Tibial nerve (tissue), 4 donors: ENCODE results near the gene HRAS. TPM values are rescaled to one million over a fixed set of nuclear protein-coding genes. Genes with fewer than 3 reads are reported as not detected.

Source experiments
- DNase-seq, 2 donors: peaks; one replicate each; pipeline ENCODE4 v3.0.0-alpha.2; 2019; ENCODE audit warnings: low spot score in 2 of 2
- H3K27ac ChIP-seq, 4 donors: fragments of 200-600 bp; sonication (generic) in 3 of 4; one replicate each; pipeline ENCODE4 v1.5.1; 2017 to 2019; ENCODE audit warnings: mild to moderate bottlenecking in 1 of 4
- H3K27me3 ChIP-seq, 2 donors: fragments of 200-600 bp; sonication (generic) in 1 of 2; one replicate each; pipeline versions ENCODE4 v1.5.1 to v1.6.0; 2017 to 2019
- H3K36me3 ChIP-seq, 3 donors: fragments of 200-600 bp; sonication (generic); one replicate each; pipeline ENCODE4 v1.5.1; 2018 to 2019
- H3K4me1 ChIP-seq, 4 donors: fragments of 200-600 bp; sonication (generic) in 3 of 4; one replicate each; pipeline ENCODE4 v1.5.1; 2017 to 2019
- H3K4me3 ChIP-seq, 4 donors: fragments of 200-600 bp; sonication (generic) in 3 of 4; one replicate each; pipeline ENCODE4 v1.5.1; 2017 to 2019; ENCODE audit warnings: mild to moderate bottlenecking in 1 of 4, moderate library complexity in 1 of 4
- H3K9me3 ChIP-seq, 4 donors: fragments of 200-600 bp; sonication (generic) in 3 of 4; one replicate each; pipeline ENCODE4 v1.5.1; 2017 to 2019
- CTCF ChIP-seq, 5 experiments: fragments of 200-600 bp in 3 of 5; fragments of 450-650 bp in 2 of 5; sonication (generic) in 3 of 5; IDR thresholded peaks; one replicate each; pipeline ENCODE4 v1.5.1; 2016 to 2019; ENCODE audit warnings: antibody characterized with exemption in 5 of 5, mild to moderate bottlenecking in 3 of 5, moderate library complexity in 2 of 5
- EP300 ChIP-seq, 2 donors: sonication (generic); formaldehyde crosslinking; IDR thresholded peaks; one replicate each; pipeline ENCODE4 v1.6.1; 2017; ENCODE audit warnings: antibody characterized with exemption in 2 of 2, mild to moderate bottlenecking in 1 of 2
- POLR2A ChIP-seq, 2 donors: fragments of 450-650 bp; IDR thresholded peaks; one replicate each; pipeline ENCODE4 v1.6.1; 2017; ENCODE audit warnings: antibody characterized with exemption in 2 of 2, mild to moderate bottlenecking in 2 of 2, moderate library complexity in 2 of 2
- WGBS, 2 donors: methylation state at CpG; one replicate each; pipeline ENCODE4 v1.1.5; 2018; 5-methylcytosine and 5-hydroxymethylcytosine counted together
- total RNA-seq, 4 donors: library from RNA; depleted of rRNA; stranded (reverse); fragments of >200 nt; gene quantifications; one replicate each; pipeline ENCODE4 v1.1.0, GENCODE V29; 2016

HRAS gene
- total RNA-seq, 4 donors from 2014 or later, result 64.3 to 71.1 (median 68.1) TPM

GRCh38 chr11:496834-497564, 38.4 kb downstream of the HRAS start:
- WGBS, 2 donors, result 94% methylated on average over 34 of the region's 34 CpGs
- no peak for DNase-seq
- Histone ChIP-seq H3K4me3 (no peak overlapping the region), H3K9me3 (no peaks in the 10 kb centered on the region), H3K27me3 (no peaks in the 10 kb centered on the region), H3K27ac (no peak overlapping the region), H3K36me3 (peaks cover 8 to 100% (median 41%) of the 10 kb centered on the region in 3 donors), H3K4me1 (peaks cover 0 to 6% (median 0%) of the 10 kb centered on the region in 4 donors)
- TF ChIP-seq CTCF (IDR thresholded peaks at IDR 0.05), result no peak
- no peak for TF ChIP-seq POLR2A (IDR thresholded peaks at IDR 0.05)
- no peak for TF ChIP-seq EP300 (IDR thresholded peaks at IDR 0.05)

GRCh38 chr11:495537-495931, 39.8 kb downstream of the HRAS start:
- Histone ChIP-seq H3K9me3 (no peaks in the 10 kb centered on the region), H3K27me3 (no peaks in the 10 kb centered on the region), H3K4me1 (no peaks in the 10 kb centered on the region), H3K27ac (no peak overlapping the region), H3K4me3 (no peak overlapping the region), H3K36me3 (peaks cover 8 to 95% (median 40%) of the 10 kb centered on the region in 3 donors)
- TF ChIP-seq CTCF (IDR thresholded peaks at IDR 0.05) (no peak), POLR2A (IDR thresholded peaks at IDR 0.05) (no peak), EP300 (IDR thresholded peaks at IDR 0.05) (no peak)
- no peak for DNase-seq
- 63 to 72% methylated on average over 8 to 10 of the region's 10 CpGs for WGBS, 2 donors

GRCh38 chr11:494761-495536, 40.4 kb downstream of the HRAS start:
- Histone ChIP-seq H3K9me3 (no peaks in the 10 kb centered on the region), H3K27me3 (no peaks in the 10 kb centered on the region), H3K4me3 (no peak overlapping the region), H3K27ac (no peak overlapping the region), H3K36me3 (peaks cover 8 to 95% (median 34%) of the 10 kb centered on the region in 3 donors), H3K4me1 (no peaks in the 10 kb centered on the region)
- TF ChIP-seq POLR2A (IDR thresholded peaks at IDR 0.05) (no peak), CTCF (IDR thresholded peaks at IDR 0.05) (no peak), EP300 (IDR thresholded peaks at IDR 0.05) (no peak)
- no peak for DNase-seq
- 79 to 82% methylated on average over 10 to 26 of the region's 37 CpGs for WGBS, 2 donors

GRCh38 chr11:492427-493226, 42.7 kb downstream of the HRAS start:
- H3K36me3 ChIP-seq, result peaks cover 0 to 95% (median 11%) of the 10 kb centered on the region in 3 donors
- no peak for DNase-seq
- no peak overlapping the region for H3K27ac ChIP-seq

More at GRCh38 chr11:492427-493226, 42.7 kb downstream of the HRAS start:
- Histone ChIP-seq H3K4me3 (no peak overlapping the region), H3K27me3 (no peaks in the 10 kb centered on the region), H3K9me3 (no peaks in the 10 kb centered on the region), H3K4me1 (no peaks in the 10 kb centered on the region)
- WGBS, 2 donors, result 87 to 90% methylated on average over 27 to 32 of the region's 32 CpGs
- no peak for TF ChIP-seq CTCF (IDR thresholded peaks at IDR 0.05)
- TF ChIP-seq POLR2A (IDR thresholded peaks at IDR 0.05), result no peak
- TF ChIP-seq EP300 (IDR thresholded peaks at IDR 0.05), result no peak
